Hepatocyte (in vitro differentiated cells): ENCODE results near the gene SLC25A44. TPM values are rescaled to one million over a fixed set of nuclear protein-coding genes. Genes with fewer than 3 reads are reported as not detected.
A peak's percentile ranks its signal among the peaks of the same experiment; 100 is the strongest.

Experiments used
- DNase-seq: peaks from one replicate; pipeline ENCODE4 v3.0.0-alpha.2; 2016; ENCODE audit warnings: low spot score
- H2AFZ ChIP-seq: fragments of 200-600 bp; sonication (generic); 2 replicates; pipeline ENCODE4 v1.6.0; 2016; ENCODE audit warnings: antibody characterized with exemption, mild to moderate bottlenecking
- H3K27ac ChIP-seq: fragments of 200-600 bp; sonication (generic); 2 replicates; pipeline ENCODE4 v1.5.1; 2016; ENCODE audit warnings: mild to moderate bottlenecking
- H3K27me3 ChIP-seq: fragments of 200-600 bp; sonication (generic); 2 replicates; pipeline ENCODE4 v1.6.1; 2016
- H3K36me3 ChIP-seq: fragments of 200-600 bp; sonication (generic); replicated peaks from 2 replicates; pipeline ENCODE4 v1.5.1; 2016; ENCODE audit warnings: low read depth; ENCODE audit not compliant: insufficient read depth
- H3K4me1 ChIP-seq: fragments of 200-600 bp; sonication (generic); 2 replicates; pipeline ENCODE4 v1.5.1; 2016; ENCODE audit warnings: mild to moderate bottlenecking, moderate library complexity; ENCODE audit not compliant: insufficient read depth
- H3K4me2 ChIP-seq: fragments of 200-600 bp; sonication (generic); 2 replicates; pipeline ENCODE4 v1.6.0; 2016
- H3K4me3 ChIP-seq: fragments of 200-600 bp; sonication (generic); 2 replicates; pipeline ENCODE4 v1.5.1; 2016; ENCODE audit warnings: mild to moderate bottlenecking
- H3K79me2 ChIP-seq: fragments of 200-600 bp; sonication (generic); 2 replicates; pipeline ENCODE4 v1.6.0; 2017; ENCODE audit warnings: mild to moderate bottlenecking
- H3K9me2 ChIP-seq: fragments of 200-600 bp; sonication (generic); replicated peaks from 2 replicates; pipeline ENCODE4 v1.6.0; 2017; ENCODE audit warnings: mild to moderate bottlenecking; ENCODE audit not compliant: insufficient read depth
- H3K9me3 ChIP-seq: fragments of 200-600 bp; sonication (generic); 2 replicates; pipeline ENCODE4 v1.5.1; 2016; ENCODE audit warnings: low read depth, mild to moderate bottlenecking
- H4K20me1 ChIP-seq: fragments of 200-600 bp; sonication (generic); 2 replicates; pipeline ENCODE4 v1.6.0; 2016; ENCODE audit warnings: mild to moderate bottlenecking; ENCODE audit not compliant: insufficient read depth, poor library complexity, severe bottlenecking
- CTCF ChIP-seq: fragments of 200-600 bp; sonication (generic); IDR thresholded peaks from 2 replicates; pipeline ENCODE4 v1.5.1; 2016; ENCODE audit warnings: antibody characterized with exemption, mild to moderate bottlenecking; ENCODE audit not compliant: poor library complexity
- EZH2 ChIP-seq: fragments of 200-600 bp; sonication (generic); IDR thresholded peaks from 2 replicates; pipeline ENCODE4 v1.6.1; 2016; ENCODE audit warnings: antibody characterized with exemption, mild to moderate bottlenecking, borderline replicate concordance
- EZH2phosphoT487 ChIP-seq: fragments of 200-600 bp; sonication (generic); IDR thresholded peaks from one replicate; pipeline ENCODE4 v1.6.1; 2018; ENCODE audit warnings: antibody characterized with exemption, mild to moderate bottlenecking, low read depth, moderate library complexity; ENCODE audit not compliant: unreplicated experiment, severe bottlenecking
- WGBS: methylation state at CpG from one replicate; pipeline ENCODE4 v1.1.6; 2016; ENCODE audit warnings: low lambda C conversion rate; ENCODE audit errors: missing lambda C conversion rate; 5-methylcytosine and 5-hydroxymethylcytosine counted together
- polyA plus RNA-seq: library from polyadenylated mRNA; unstranded; fragments of >200 nt; fragmentation: Nextera tagmentation; extraction: Ambion mirVana; gene quantifications from 2 replicates; pipeline ENCODE4 v1.2.1, GENCODE V29; 2016
- total RNA-seq: library from RNA; depleted of rRNA; stranded (reverse); fragments of >200 nt; gene quantifications from 2 replicates; pipeline ENCODE4 v1.2.3, GENCODE V29; 2014

Gene SLC25A44
- total and polyA plus RNA-seq, 2 experiments from 2014 or later = 16.9 to 19.3 TPM

GRCh38 chr1:156191292-156191964 is 2.5 kb upstream of the SLC25A44 start:
- 95% methylated on average over 4 of the region's 4 CpGs for WGBS
- Histone ChIP-seq H3K4me3 (no peak overlapping the region), H3K27ac (no peak overlapping the region), H2AFZ (no peak overlapping the region), H3K9me3 (no peaks in the 10 kb centered on the region), H3K4me1 (peaks cover 4% of the 10 kb centered on the region), H3K9me2 (no peaks in the 10 kb centered on the region), H3K36me3 (no peaks in the 10 kb centered on the region), H4K20me1 (no peaks in the 10 kb centered on the region), H3K27me3 (no peaks in the 10 kb centered on the region), H3K79me2 (peaks cover 24% of the 10 kb centered on the region), H3K4me2 (no peak overlapping the region)
- TF ChIP-seq EZH2phosphoT487 (no peak), CTCF (no peak), EZH2 (no peak)
- DNase-seq = no peak

- Histone ChIP-seq H3K4me2 (peak overlapping the region; percentile 63), H3K36me3 (no peaks in the 10 kb centered on the region), H3K27ac (peak overlapping the region; percentile 70), H3K9me2 (no peaks in the 10 kb centered on the region), H3K79me2 (peaks cover 41% of the 10 kb centered on the region), H3K4me3 (peak overlapping the region; percentile 3), H4K20me1 (no peaks in the 10 kb centered on the region), H3K9me3 (no peaks in the 10 kb centered on the region), H2AFZ (peak overlapping the region; percentile 61), H3K27me3 (no peaks in the 10 kb centered on the region), H3K4me1 (peaks cover 5% of the 10 kb centered on the region)
- no peak for TF ChIP-seq EZH2
- TF ChIP-seq CTCF = no peak
- TF ChIP-seq EZH2phosphoT487 = no peak
- WGBS = 97% methylated on average over 7 of the region's 7 CpGs
- DNase-seq = no peak
Observed at GRCh38 chr1:156193208-156193487, 756 bp upstream of the SLC25A44 start.

- Histone ChIP-seq H2AFZ (peak overlapping the region; percentile 17), H3K4me3 (peak overlapping the region; percentile 50), H3K79me2 (peaks cover 48% of the 10 kb centered on the region), H3K9me3 (no peaks in the 10 kb centered on the region), H3K36me3 (no peaks in the 10 kb centered on the region), H3K27ac (peak overlapping the region; percentile 44), H4K20me1 (no peaks in the 10 kb centered on the region), H3K9me2 (no peaks in the 10 kb centered on the region), H3K4me2 (peak overlapping the region; percentile 77), H3K4me1 (peaks cover 10% of the 10 kb centered on the region), H3K27me3 (no peaks in the 10 kb centered on the region)
- no peak for TF ChIP-seq CTCF
- no peak for TF ChIP-seq EZH2
- TF ChIP-seq EZH2phosphoT487 = no peak
- DNase-seq = peak; percentile 30
- WGBS = 25% methylated on average over 9 of the region's 14 CpGs
Observed at GRCh38 chr1:156194300-156194652, 372 bp downstream of the SLC25A44 start.
